HG03469 (cell line): ENCODE data around the gene ATP6V0A4.
"Not testable (repeated sequence)": the region's sequence is repeated elsewhere in the genome, so short reads cannot be mapped to it uniquely, and the experiment has no call there.

ENCODE experiments used
- ATAC-seq: cut with Tn5 transposase; IDR thresholded peaks from one replicate; pipeline ENCODE4 v1.9.1; 2021; ENCODE audit warnings: mild to moderate bottlenecking, moderate library complexity, moderate number of reproducible peaks; ENCODE audit not compliant: unreplicated experiment

ATP6V0A4 gene

GRCh38 chr7:138752518-138753149 lies 45.4 kb downstream of the ATP6V0A4 start:
- ATAC-seq = peak; percentile 89

GRCh38 chr7:138750901-138751464 lies 47.0 kb downstream of the ATP6V0A4 start:
- no peak for ATAC-seq

GRCh38 chr7:138750473-138750872 lies 47.5 kb downstream of the ATP6V0A4 start:
- ATAC-seq = no peak

GRCh38 chr7:138749960-138750359 lies 48.0 kb downstream of the ATP6V0A4 start:
- no peak for ATAC-seq

GRCh38 chr7:138748666-138749065 lies 49.3 kb downstream of the ATP6V0A4 start:
- no peak for ATAC-seq

- ATAC-seq = no peak
These were observed 51.9 kb downstream of the ATP6V0A4 start for GRCh38 chr7:138746073-138746472.

GRCh38 chr7:138745189-138745588 lies 52.8 kb downstream of the ATP6V0A4 start:
- ATAC-seq = no peak

- no peak for ATAC-seq
These were observed 56.6 kb downstream of the ATP6V0A4 start for GRCh38 chr7:138741453-138741735.

- ATAC-seq = no peak
These were observed 58.1 kb downstream of the ATP6V0A4 start for GRCh38 chr7:138739859-138740258.

GRCh38 chr7:138738551-138739335 lies 59.3 kb downstream of the ATP6V0A4 start:
- peak; percentile 82 for ATAC-seq

- ATAC-seq = no peak
These were observed 59.9 kb downstream of the ATP6V0A4 start for GRCh38 chr7:138738114-138738513.

GRCh38 chr7:138735399-138735798 lies 62.6 kb downstream of the ATP6V0A4 start:
- no peak for ATAC-seq

GRCh38 chr7:138731733-138732132 lies 66.3 kb downstream of the ATP6V0A4 start:
- not testable (repeated sequence) for ATAC-seq

- no peak for ATAC-seq
These were observed 68.6 kb downstream of the ATP6V0A4 start for GRCh38 chr7:138729444-138729843.

GRCh38 chr7:138727336-138728099 lies 70.5 kb downstream of the ATP6V0A4 start:
- ATAC-seq = no peak

- no peak for ATAC-seq
These were observed 71.7 kb downstream of the ATP6V0A4 start for GRCh38 chr7:138726288-138726687.

- ATAC-seq = no peak
These were observed 77.7 kb downstream of the ATP6V0A4 start for GRCh38 chr7:138720286-138720685.

- no peak for ATAC-seq
These were observed 81.1 kb downstream of the ATP6V0A4 start for GRCh38 chr7:138716889-138717288.

GRCh38 chr7:138713191-138713590 lies 84.8 kb downstream of the ATP6V0A4 start:
- no peak for ATAC-seq

GRCh38 chr7:138712652-138713051 lies 85.3 kb downstream of the ATP6V0A4 start:
- no peak for ATAC-seq

GRCh38 chr7:138710536-138711385 lies 87.2 kb downstream of the ATP6V0A4 start:
- ATAC-seq = no peak
